ENCODE results near the gene RANBP1.
A peak's percentile ranks its signal among the peaks of the same experiment; 100 is the strongest.

- TF ChIP-seq CTCF (IDR thresholded peaks at IDR 0.05) (peak; percentile 99 to 100 (median 100)), POLR2A (IDR thresholded peaks at IDR 0.05) (no peak)
Measured at GRCh38 chr22:20156611-20157429, 40.9 kb downstream of the RANBP1 start.
